WTC11 (cell line): ENCODE data around the gene KRTAP6-2. TPM values are rescaled to one million over a fixed set of nuclear protein-coding genes. Genes with fewer than 3 reads are reported as not detected.

Experiments
- ATAC-seq: fragments of 200-7000 bp; cut with Tn5 transposase; 2 replicates; pipeline ENCODE4 v1.10.0; 2021; ENCODE audit warnings: mild to moderate bottlenecking, moderate library complexity
- CTCF ChIA-PET: fragments of 300-600 bp; sonication (Branson Sonifier 250); formaldehyde crosslinking; loops from one replicate; lab custom pipeline; 2021; ENCODE audit warnings: antibody characterized with exemption; lab: Charles Lee
- POLR2A ChIA-PET: fragments of 350-600 bp; sonication (Branson Sonifier 250); formaldehyde crosslinking; loops from one replicate; lab custom pipeline; 2021; ENCODE audit warnings: antibody characterized with exemption; lab: Charles Lee
- DNase-seq: peaks from one replicate; pipeline ENCODE4 v3.0.0; 2021; ENCODE audit warnings: low spot score
- H3K27ac Mint-ChIP-seq: 2 replicates; pipeline ENCODE4 v1.8.0; 2021; ENCODE audit warnings: mixed read lengths
- H3K27me3 Mint-ChIP-seq: 2 replicates; pipeline ENCODE4 v1.8.0; 2021; ENCODE audit warnings: low read depth, mild to moderate bottlenecking, moderate library complexity, mixed read lengths
- H3K36me3 Mint-ChIP-seq: 2 replicates; pipeline ENCODE4 v1.8.0; 2021; ENCODE audit warnings: mixed read lengths
- H3K4me1 Mint-ChIP-seq: 2 replicates; pipeline ENCODE4 v1.8.0; 2022; ENCODE audit warnings: mixed read lengths
- H3K4me3 Mint-ChIP-seq: 2 replicates; pipeline ENCODE4 v1.8.0; 2021; ENCODE audit warnings: mild to moderate bottlenecking, moderate library complexity, mixed read lengths
- H3K9me3 Mint-ChIP-seq: 2 replicates; pipeline ENCODE4 v1.8.0; 2021; ENCODE audit warnings: mixed read lengths
- FOXJ3 ChIP-seq: sonication (generic); formaldehyde crosslinking; IDR thresholded peaks from 2 replicates; pipeline ENCODE4 v1.9.0; 2021; ENCODE audit warnings: missing genetic modification reagents, mild to moderate bottlenecking, borderline replicate concordance
- IRF2 ChIP-seq: sonication (generic); formaldehyde crosslinking; IDR thresholded peaks from 2 replicates; pipeline ENCODE4 v1.8.0; 2022; ENCODE audit warnings: low read depth, missing genetic modification reagents, borderline replicate concordance
- MYBL2 ChIP-seq: sonication (generic); formaldehyde crosslinking; IDR thresholded peaks from 2 replicates; pipeline ENCODE4 v1.8.1; 2023; ENCODE audit warnings: mild to moderate bottlenecking, moderate library complexity, missing genetic modification reagents
- NFYB ChIP-seq: sonication (generic); formaldehyde crosslinking; conservative IDR thresholded peaks from 2 replicates; pipeline ENCODE4 v1.8.0; 2022; ENCODE audit warnings: low read depth, missing genetic modification reagents
- NR1H2 ChIP-seq: sonication (generic); formaldehyde crosslinking; IDR thresholded peaks from 2 replicates; pipeline ENCODE4 v1.9.0; 2021; ENCODE audit warnings: mild to moderate bottlenecking, moderate library complexity, missing genetic modification reagents
- PRRX2 ChIP-seq: fragments of 250-450 bp; sonication (Bioruptor Pico); IDR thresholded peaks from 2 replicates; pipeline ENCODE4 v1.8.0; 2021; ENCODE audit warnings: mild to moderate bottlenecking
- USF1 ChIP-seq: sonication (generic); formaldehyde crosslinking; IDR thresholded peaks from 2 replicates; pipeline ENCODE4 v1.8.0; 2022; ENCODE audit warnings: mild to moderate bottlenecking, missing genetic modification reagents
- ZNF219 ChIP-seq: sonication (generic); formaldehyde crosslinking; IDR thresholded peaks from 2 replicates; pipeline ENCODE4 v1.8.0; 2023; ENCODE audit warnings: missing genetic modification reagents, mild to moderate bottlenecking, borderline replicate concordance
- ZNF281 ChIP-seq: sonication (generic); formaldehyde crosslinking; IDR thresholded peaks from 2 replicates; pipeline ENCODE4 v1.8.0; 2023; ENCODE audit warnings: mild to moderate bottlenecking, missing genetic modification reagents
- ZNF396 ChIP-seq: fragments of 250-450 bp; sonication (Bioruptor Pico); IDR thresholded peaks from 2 replicates; pipeline ENCODE4 v1.8.0; 2021; ENCODE audit warnings: mild to moderate bottlenecking, moderate library complexity, borderline replicate concordance
- ZNF423 ChIP-seq: fragments of 250-450 bp; sonication (Bioruptor Pico); IDR thresholded peaks from 2 replicates; pipeline ENCODE4 v2.1.2; 2022; ENCODE audit warnings: mild to moderate bottlenecking, moderate library complexity
- ZNF425 ChIP-seq: fragments of 250-450 bp; sonication (Bioruptor Pico); conservative IDR thresholded peaks from 2 replicates; pipeline ENCODE4 v1.9.0; 2021; ENCODE audit warnings: mild to moderate bottlenecking
- total RNA-seq: library from RNA; stranded (reverse); gene quantifications from 3 replicates; pipeline ENCODE4 v1.2.3, GENCODE V29; 2021
- TF ChIP-seq, protein P1 (sequence below): sonication (generic); formaldehyde crosslinking; IDR thresholded peaks from 2 replicates; pipeline ENCODE4 v1.8.1; 2023; ENCODE audit warnings: mild to moderate bottlenecking, missing genetic modification reagents
- TF ChIP-seq, protein P2 (sequence below): sonication (generic); formaldehyde crosslinking; IDR thresholded peaks from 2 replicates; pipeline ENCODE4 v1.8.1; 2023; ENCODE audit warnings: mild to moderate bottlenecking, moderate library complexity, missing genetic modification reagents
- TF ChIP-seq, protein P3 (sequence below): sonication (generic); formaldehyde crosslinking; IDR thresholded peaks from 2 replicates; pipeline ENCODE4 v1.8.1; 2022; ENCODE audit warnings: low read depth, mild to moderate bottlenecking, moderate library complexity, missing genetic modification reagents, borderline replicate concordance
- TF ChIP-seq, protein P4 (sequence below): sonication (generic); formaldehyde crosslinking; IDR thresholded peaks from 2 replicates; pipeline ENCODE4 v1.8.1; 2022; ENCODE audit warnings: missing genetic modification reagents, borderline replicate concordance
- TF ChIP-seq, protein P5 (sequence below): sonication (generic); formaldehyde crosslinking; IDR thresholded peaks from 2 replicates; pipeline ENCODE4 v1.8.1; 2022; ENCODE audit warnings: mild to moderate bottlenecking, missing genetic modification reagents, moderate library complexity, borderline replicate concordance
- TF ChIP-seq, protein P6 (sequence below): sonication (generic); formaldehyde crosslinking; IDR thresholded peaks from 2 replicates; pipeline ENCODE4 v1.8.0; 2022; ENCODE audit warnings: mild to moderate bottlenecking, missing genetic modification reagents
- TF ChIP-seq, protein P7 (sequence below): sonication (generic); formaldehyde crosslinking; IDR thresholded peaks from 2 replicates; pipeline ENCODE4 v1.8.1; 2022; ENCODE audit warnings: low read depth, missing genetic modification reagents, borderline replicate concordance

KRTAP6-2 gene
- total RNA-seq, 1 experiment from 2014 or later, result not detected

GRCh38 chr21:30567617-30568016 is 31.1 kb downstream of the KRTAP6-2 start (continued):
- no peak for TF ChIP-seq ZNF425
- TF ChIP-seq, protein P1, sequence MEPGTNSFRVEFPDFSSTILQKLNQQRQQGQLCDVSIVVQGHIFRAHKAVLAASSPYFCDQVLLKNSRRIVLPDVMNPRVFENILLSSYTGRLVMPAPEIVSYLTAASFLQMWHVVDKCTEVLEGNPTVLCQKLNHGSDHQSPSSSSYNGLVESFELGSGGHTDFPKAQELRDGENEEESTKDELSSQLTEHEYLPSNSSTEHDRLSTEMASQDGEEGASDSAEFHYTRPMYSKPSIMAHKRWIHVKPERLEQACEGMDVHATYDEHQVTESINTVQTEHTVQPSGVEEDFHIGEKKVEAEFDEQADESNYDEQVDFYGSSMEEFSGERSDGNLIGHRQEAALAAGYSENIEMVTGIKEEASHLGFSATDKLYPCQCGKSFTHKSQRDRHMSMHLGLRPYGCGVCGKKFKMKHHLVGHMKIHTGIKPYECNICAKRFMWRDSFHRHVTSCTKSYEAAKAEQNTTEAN (CRISPR knock-in tag), result no peak
- TF ChIP-seq ZNF396 (CRISPR knock-in tag), result no peak
- TF ChIP-seq ZNF281 (CRISPR knock-in tag), result no peak
- TF ChIP-seq IRF2, result no peak
- TF ChIP-seq USF1 (CRISPR knock-in tag), result no peak
- TF ChIP-seq ZNF219 (CRISPR knock-in tag), result no peak
- TF ChIP-seq, protein P2, sequence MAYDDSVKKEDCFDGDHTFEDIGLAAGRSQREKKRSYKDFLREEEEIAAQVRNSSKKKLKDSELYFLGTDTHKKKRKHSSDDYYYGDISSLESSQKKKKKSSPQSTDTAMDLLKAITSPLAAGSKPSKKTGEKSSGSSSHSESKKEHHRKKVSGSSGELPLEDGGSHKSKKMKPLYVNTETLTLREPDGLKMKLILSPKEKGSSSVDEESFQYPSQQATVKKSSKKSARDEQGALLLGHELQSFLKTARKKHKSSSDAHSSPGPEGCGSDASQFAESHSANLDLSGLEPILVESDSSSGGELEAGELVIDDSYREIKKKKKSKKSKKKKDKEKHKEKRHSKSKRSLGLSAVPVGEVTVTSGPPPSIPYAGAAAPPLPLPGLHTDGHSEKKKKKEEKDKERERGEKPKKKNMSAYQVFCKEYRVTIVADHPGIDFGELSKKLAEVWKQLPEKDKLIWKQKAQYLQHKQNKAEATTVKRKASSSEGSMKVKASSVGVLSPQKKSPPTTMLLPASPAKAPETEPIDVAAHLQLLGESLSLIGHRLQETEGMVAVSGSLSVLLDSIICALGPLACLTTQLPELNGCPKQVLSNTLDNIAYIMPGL (CRISPR knock-in tag), result no peak
- TF ChIP-seq, protein P3, sequence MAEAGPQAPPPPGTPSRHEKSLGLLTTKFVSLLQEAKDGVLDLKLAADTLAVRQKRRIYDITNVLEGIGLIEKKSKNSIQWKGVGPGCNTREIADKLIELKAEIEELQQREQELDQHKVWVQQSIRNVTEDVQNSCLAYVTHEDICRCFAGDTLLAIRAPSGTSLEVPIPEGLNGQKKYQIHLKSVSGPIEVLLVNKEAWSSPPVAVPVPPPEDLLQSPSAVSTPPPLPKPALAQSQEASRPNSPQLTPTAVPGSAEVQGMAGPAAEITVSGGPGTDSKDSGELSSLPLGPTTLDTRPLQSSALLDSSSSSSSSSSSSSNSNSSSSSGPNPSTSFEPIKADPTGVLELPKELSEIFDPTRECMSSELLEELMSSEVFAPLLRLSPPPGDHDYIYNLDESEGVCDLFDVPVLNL (CRISPR knock-in tag), result no peak
- TF ChIP-seq ZNF423 (CRISPR knock-in tag), result no peak

- Mint-ChIP-seq H3K27me3 (no peaks in the 10 kb centered on the region), H3K9me3 (peaks cover 11% of the 10 kb centered on the region), H3K36me3 (no peaks in the 10 kb centered on the region), H3K27ac (no peak overlapping the region), H3K4me3 (no peak overlapping the region), H3K4me1 (no peaks in the 10 kb centered on the region)
- ATAC-seq (no peak), DNase-seq (no peak)
- CTCF ChIA-PET, result no interaction called here
- POLR2A ChIA-PET, result no interaction called here
- TF ChIP-seq, protein P4, sequence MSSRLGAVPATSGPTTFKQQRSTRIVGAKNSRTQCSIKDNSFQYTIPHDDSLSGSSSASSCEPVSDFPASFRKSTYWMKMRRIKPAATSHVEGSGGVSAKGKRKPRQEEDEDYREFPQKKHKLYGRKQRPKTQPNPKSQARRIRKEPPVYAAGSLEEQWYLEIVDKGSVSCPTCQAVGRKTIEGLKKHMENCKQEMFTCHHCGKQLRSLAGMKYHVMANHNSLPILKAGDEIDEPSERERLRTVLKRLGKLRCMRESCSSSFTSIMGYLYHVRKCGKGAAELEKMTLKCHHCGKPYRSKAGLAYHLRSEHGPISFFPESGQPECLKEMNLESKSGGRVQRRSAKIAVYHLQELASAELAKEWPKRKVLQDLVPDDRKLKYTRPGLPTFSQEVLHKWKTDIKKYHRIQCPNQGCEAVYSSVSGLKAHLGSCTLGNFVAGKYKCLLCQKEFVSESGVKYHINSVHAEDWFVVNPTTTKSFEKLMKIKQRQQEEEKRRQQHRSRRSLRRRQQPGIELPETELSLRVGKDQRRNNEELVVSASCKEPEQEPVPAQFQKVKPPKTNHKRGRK, result no peak
- TF ChIP-seq NR1H2 (CRISPR knock-in tag) (no peak), NFYB (CRISPR knock-in tag) (no peak), FOXJ3 (CRISPR knock-in tag) (no peak), PRRX2 (CRISPR knock-in tag) (no peak), MYBL2 (CRISPR knock-in tag) (no peak)
- TF ChIP-seq, protein P2 (CRISPR knock-in tag), result no peak
- TF ChIP-seq, protein P5, sequence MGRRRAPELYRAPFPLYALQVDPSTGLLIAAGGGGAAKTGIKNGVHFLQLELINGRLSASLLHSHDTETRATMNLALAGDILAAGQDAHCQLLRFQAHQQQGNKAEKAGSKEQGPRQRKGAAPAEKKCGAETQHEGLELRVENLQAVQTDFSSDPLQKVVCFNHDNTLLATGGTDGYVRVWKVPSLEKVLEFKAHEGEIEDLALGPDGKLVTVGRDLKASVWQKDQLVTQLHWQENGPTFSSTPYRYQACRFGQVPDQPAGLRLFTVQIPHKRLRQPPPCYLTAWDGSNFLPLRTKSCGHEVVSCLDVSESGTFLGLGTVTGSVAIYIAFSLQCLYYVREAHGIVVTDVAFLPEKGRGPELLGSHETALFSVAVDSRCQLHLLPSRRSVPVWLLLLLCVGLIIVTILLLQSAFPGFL (CRISPR knock-in tag), result no peak
- TF ChIP-seq, protein P6, sequence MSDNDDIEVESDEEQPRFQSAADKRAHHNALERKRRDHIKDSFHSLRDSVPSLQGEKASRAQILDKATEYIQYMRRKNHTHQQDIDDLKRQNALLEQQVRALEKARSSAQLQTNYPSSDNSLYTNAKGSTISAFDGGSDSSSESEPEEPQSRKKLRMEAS (CRISPR knock-in tag), result no peak
- TF ChIP-seq, protein P7, sequence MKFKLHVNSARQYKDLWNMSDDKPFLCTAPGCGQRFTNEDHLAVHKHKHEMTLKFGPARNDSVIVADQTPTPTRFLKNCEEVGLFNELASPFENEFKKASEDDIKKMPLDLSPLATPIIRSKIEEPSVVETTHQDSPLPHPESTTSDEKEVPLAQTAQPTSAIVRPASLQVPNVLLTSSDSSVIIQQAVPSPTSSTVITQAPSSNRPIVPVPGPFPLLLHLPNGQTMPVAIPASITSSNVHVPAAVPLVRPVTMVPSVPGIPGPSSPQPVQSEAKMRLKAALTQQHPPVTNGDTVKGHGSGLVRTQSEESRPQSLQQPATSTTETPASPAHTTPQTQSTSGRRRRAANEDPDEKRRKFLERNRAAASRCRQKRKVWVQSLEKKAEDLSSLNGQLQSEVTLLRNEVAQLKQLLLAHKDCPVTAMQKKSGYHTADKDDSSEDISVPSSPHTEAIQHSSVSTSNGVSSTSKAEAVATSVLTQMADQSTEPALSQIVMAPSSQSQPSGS (CRISPR knock-in tag), result no peak
Observed at GRCh38 chr21:30563630-30564029, 35.1 kb downstream of the KRTAP6-2 start.
